HUDEP-2 (cell line): ENCODE data around the gene GNAQ.
A peak's percentile ranks its signal among the peaks of the same experiment; 100 is the strongest.

Source experiments
- DNase-seq, 76 experiments: peaks; one replicate each; lab custom pipeline; 2025; ENCODE audit not compliant: unreplicated experiment in 76 of 76; lab: John Stamatoyannopoulos, UW

GNAQ gene

GRCh38 chr9:77915744-77916143 lies 115.9 kb downstream of the GNAQ start:
- DNase-seq: no peak

- DNase-seq: no peak
These were observed 118.5 kb downstream of the GNAQ start for GRCh38 chr9:77912895-77913693.

GRCh38 chr9:77911928-77912327 lies 119.7 kb downstream of the GNAQ start:
- DNase-seq: no peak

- no peak for DNase-seq
These were observed 121.4 kb downstream of the GNAQ start for GRCh38 chr9:77910194-77910621.

GRCh38 chr9:77909306-77909705 lies 122.3 kb downstream of the GNAQ start:
- peak in 48 of 76 experiments; percentile 11 to 91 (median 64) for DNase-seq

GRCh38 chr9:77908293-77908692 lies 123.3 kb downstream of the GNAQ start:
- no peak for DNase-seq

- peak in 10 of 76 experiments; percentile 11 to 52 (median 36) for DNase-seq
These were observed 124.0 kb downstream of the GNAQ start for GRCh38 chr9:77907585-77907984.

GRCh38 chr9:77906991-77907390 lies 124.6 kb downstream of the GNAQ start:
- DNase-seq: no peak

GRCh38 chr9:77903666-77904285 lies 127.8 kb downstream of the GNAQ start:
- DNase-seq: peak in 1 of 76 experiments; percentile 26

- peak in 1 of 76 experiments; percentile 15 for DNase-seq
These were observed 129.8 kb downstream of the GNAQ start for GRCh38 chr9:77901771-77902170.

- no peak for DNase-seq
These were observed 130.6 kb downstream of the GNAQ start for GRCh38 chr9:77901018-77901417.

GRCh38 chr9:77899679-77900354 lies 131.8 kb downstream of the GNAQ start:
- DNase-seq: no peak

GRCh38 chr9:77898864-77899263 lies 132.7 kb downstream of the GNAQ start:
- no peak for DNase-seq

GRCh38 chr9:77896938-77897667 lies 134.5 kb downstream of the GNAQ start:
- peak in 7 of 76 experiments; percentile 7 to 34 (median 23) for DNase-seq

GRCh38 chr9:77896269-77896937 lies 135.2 kb downstream of the GNAQ start:
- DNase-seq: no peak

- no peak for DNase-seq
These were observed 137.9 kb downstream of the GNAQ start for GRCh38 chr9:77893706-77894105.

GRCh38 chr9:77892955-77893514 lies 138.6 kb downstream of the GNAQ start:
- DNase-seq: peak in 5 of 76 experiments; percentile 14 to 45 (median 30)

GRCh38 chr9:77892171-77892570 lies 139.4 kb downstream of the GNAQ start:
- DNase-seq: peak in 9 of 76 experiments; percentile 12 to 44 (median 22)

- peak in 12 of 76 experiments; percentile 12 to 59 (median 25) for DNase-seq
These were observed 140.3 kb downstream of the GNAQ start for GRCh38 chr9:77891128-77891800.
